Measurements from ENCODE around the gene UBE3A.

- TF ChIP-seq CTCF (IDR thresholded peaks at IDR 0.05) (no peak), POLR2A (IDR thresholded peaks at IDR 0.05) (no peak)
Measured at GRCh38 chr15:25433118-25433865, 5.5 kb downstream of the UBE3A start.

Data from body of pancreas (tissue), 4 donors.